Thyroid gland (tissue), 4 donors: ENCODE measurements around the gene PCSK2.

Source experiments
- CTCF ChIP-seq, 6 experiments: fragments of 200-600 bp in 3 of 6; fragments of 450-650 bp in 3 of 6; sonication (generic) in 3 of 6; IDR thresholded peaks; one replicate each; pipeline ENCODE4 v1.5.1; 2016 to 2019; ENCODE audit warnings: antibody characterized with exemption in 6 of 6, mild to moderate bottlenecking in 2 of 6, inconsistent platforms in 1 of 6, moderate library complexity in 1 of 6
- POLR2A ChIP-seq, 2 donors: fragments of 450-650 bp; IDR thresholded peaks; one replicate each; pipeline ENCODE4 v1.6.1; 2017; ENCODE audit warnings: antibody characterized with exemption in 2 of 2, mild to moderate bottlenecking in 2 of 2, moderate library complexity in 1 of 2

GRCh38 chr20:17504066-17504897 lies 277.4 kb downstream of the PCSK2 start:
- no peak for TF ChIP-seq POLR2A (IDR thresholded peaks at IDR 0.05)
- no peak for TF ChIP-seq CTCF (IDR thresholded peaks at IDR 0.05)
